ENCODE results near the gene FANCE. TPM values are rescaled to one million over a fixed set of nuclear protein-coding genes. Genes with fewer than 3 reads are reported as not detected.

The FANCE gene
- polyA plus RNA-seq, 2 of the 4 experiments (the other 2 are of a cell fraction) = 3.1 to 3.5 TPM

DNA sequence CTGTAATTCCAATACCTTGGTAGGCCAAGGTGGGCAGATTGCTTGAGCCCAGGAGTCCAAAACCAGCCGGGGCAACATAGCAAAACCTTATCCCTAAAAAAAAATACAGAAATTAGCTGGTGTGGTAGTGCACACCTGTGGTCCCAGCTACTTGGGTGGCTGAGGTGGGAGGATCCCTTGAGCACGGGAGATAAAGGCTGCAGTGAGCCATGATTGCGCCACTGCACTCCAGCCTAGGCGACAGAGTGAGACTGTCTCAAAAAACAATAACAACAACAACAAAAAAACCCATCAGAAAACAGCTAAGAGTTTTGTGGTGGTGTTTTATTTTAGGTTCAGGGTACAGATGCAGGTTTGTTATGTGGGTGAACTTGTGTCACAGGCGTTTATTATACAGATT, 42.9 kb upstream of the FANCE start:
- no peak for TF ChIP-seq MAZ (IDR thresholded peaks at IDR 0.05; ENCODE audit: borderline replicate concordance, low read depth, low read length)
- no peak for TF ChIP-seq CTCF (IDR thresholded peaks at IDR 0.05)
- TF ChIP-seq ZSCAN20 (CRISPR knock-in tag; IDR thresholded peaks at IDR 0.05) = no peak
- TF ChIP-seq FOSL2 (IDR thresholded peaks at IDR 0.05) = no peak
- no peak for TF ChIP-seq FOSL2 (CRISPR knock-in tag; IDR thresholded peaks at IDR 0.05)
- no peak for TF ChIP-seq POLR2AphosphoS2 (conservative IDR thresholded peaks at IDR 0.05; ENCODE audit: low read length)
- TF ChIP-seq, protein P1, sequence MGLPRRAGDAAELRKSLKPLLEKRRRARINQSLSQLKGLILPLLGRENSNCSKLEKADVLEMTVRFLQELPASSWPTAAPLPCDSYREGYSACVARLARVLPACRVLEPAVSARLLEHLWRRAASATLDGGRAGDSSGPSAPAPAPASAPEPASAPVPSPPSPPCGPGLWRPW (IDR thresholded peaks at IDR 0.05) = no peak
- TF ChIP-seq TP53 (CRISPR knock-in tag; IDR thresholded peaks at IDR 0.05) = no peak
- no peak overlapping the region for H3K4me3 ChIP-seq
- POLR2A ChIA-PET = no interaction called here
- no peak overlapping the region for H3K4me2 ChIP-seq
- 74% methylated on average over 5 of the region's 5 CpGs for whole genome bisulfite sequencing (ENCODE audit: missing lambda C conversion rate)
- no peaks in the 10 kb centered on the region for H3K9me3 ChIP-seq
- DNase-seq (ENCODE audit: low read depth in 1 of 2, low spot score in 1 of 2) (no peak), FAIRE-seq (no peak), ATAC-seq (no peak)
- H3K27ac ChIP-seq = no peak overlapping the region
- CTCF ChIA-PET = interaction anchor here (0.6 to 3.4 kb wide), 4 partner anchors 9 to 15 kb away, joined by 3 to 12 read pairs (median 4); no protein-coding TSS in a partner anchor
- no peaks in the 10 kb centered on the region for H3K4me1 ChIP-seq

DNA sequence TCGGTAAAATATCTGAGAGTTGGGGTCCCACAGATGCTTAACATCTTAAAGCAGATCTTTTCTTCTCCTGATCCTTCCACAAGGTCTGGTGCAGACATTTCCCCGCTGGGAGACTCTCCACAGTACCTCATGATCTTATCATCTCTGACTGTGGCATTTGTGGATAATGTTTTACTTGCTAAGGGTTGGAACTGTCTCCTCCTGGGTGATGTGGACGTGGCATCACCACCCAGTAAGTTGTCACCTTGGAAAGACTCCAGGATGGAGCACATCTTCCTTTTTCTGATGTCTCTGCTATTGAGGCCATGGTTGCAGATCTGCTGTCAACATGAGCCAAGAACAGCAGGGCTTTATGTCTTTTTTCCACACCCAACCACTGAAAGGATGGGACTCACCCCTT, 42.0 kb upstream of the FANCE start:
- FAIRE-seq = no peak
- ATAC-seq = no peak
- ChIA-PET CTCF (interaction anchor here (0.8 to 3.4 kb wide), 2 partner anchors 8 to 11 kb away, joined by 3 to 12 read pairs; no protein-coding TSS in a partner anchor), POLR2A (no interaction called here)
- no peaks in the 10 kb centered on the region for H3K9me3 ChIP-seq
- WGBS (ENCODE audit: missing lambda C conversion rate) = 54% methylated on average over 3 of the region's 3 CpGs
- no peak for DNase-seq (ENCODE audit: low read depth in 1 of 2, low spot score in 1 of 2)
- H3K4me1 ChIP-seq = peaks cover 6% of the 10 kb centered on the region
- H3K27ac ChIP-seq = no peak overlapping the region
- TF ChIP-seq, protein P2, sequence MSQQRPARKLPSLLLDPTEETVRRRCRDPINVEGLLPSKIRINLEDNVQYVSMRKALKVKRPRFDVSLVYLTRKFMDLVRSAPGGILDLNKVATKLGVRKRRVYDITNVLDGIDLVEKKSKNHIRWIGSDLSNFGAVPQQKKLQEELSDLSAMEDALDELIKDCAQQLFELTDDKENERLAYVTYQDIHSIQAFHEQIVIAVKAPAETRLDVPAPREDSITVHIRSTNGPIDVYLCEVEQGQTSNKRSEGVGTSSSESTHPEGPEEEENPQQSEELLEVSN (IDR thresholded peaks at IDR 0.05; ENCODE audit: borderline replicate concordance, low read depth) = no peak
- TF ChIP-seq EP300 (IDR thresholded peaks at IDR 0.05) (no peak), TP53 (CRISPR knock-in tag; IDR thresholded peaks at IDR 0.05) (no peak), MYC (IDR thresholded peaks at IDR 0.05; ENCODE audit: borderline replicate concordance, low read length) (no peak), POLR2A (IDR thresholded peaks at IDR 0.05; ENCODE audit: low read length) (no peak), KDM5A (IDR thresholded peaks at IDR 0.05) (no peak), MAX (IDR thresholded peaks at IDR 0.05) (no peak), HDAC2 (IDR thresholded peaks at IDR 0.05) (no peak), ZC3H11A (IDR thresholded peaks at IDR 0.05) (no peak)
- H3K4me2 ChIP-seq = no peak overlapping the region
- H3K4me3 ChIP-seq = no peak overlapping the region

- Histone ChIP-seq H3K27ac (no peak overlapping the region), H3K9me3 (no peaks in the 10 kb centered on the region), H3K4me2 (no peak overlapping the region), H3K4me3 (no peak overlapping the region), H3K4me1 (peaks cover 14% of the 10 kb centered on the region)
- no peak for FAIRE-seq
- POLR2A ChIA-PET = no interaction called here
- no peak for ATAC-seq
- no peak for DNase-seq (ENCODE audit: low read depth in 1 of 2, low spot score in 1 of 2)
- TF ChIP-seq CTCF (IDR thresholded peaks at IDR 0.05) (no peak), SMC3 (IDR thresholded peaks at IDR 0.05) (no peak), PHF8 (IDR thresholded peaks at IDR 0.05; ENCODE audit: borderline replicate concordance, low read depth) (no peak), BHLHE40 (IDR thresholded peaks at IDR 0.05; ENCODE audit: low read depth, low read length) (no peak), POLR2AphosphoS2 (conservative IDR thresholded peaks at IDR 0.05; ENCODE audit: low read length) (no peak), RNF2 (IDR thresholded peaks at IDR 0.05; ENCODE audit: borderline replicate concordance, low read depth) (no peak), KDM5A (IDR thresholded peaks at IDR 0.05) (no peak), PBX3 (IDR thresholded peaks at IDR 0.05) (no peak), EP300 (IDR thresholded peaks at IDR 0.05) (no peak), ATOH8 (CRISPR knock-in tag; IDR thresholded peaks at IDR 0.05; ENCODE audit: low read depth) (no peak), HDAC2 (IDR thresholded peaks at IDR 0.05) (no peak), ZC3H11A (IDR thresholded peaks at IDR 0.05) (no peak)
- TF ChIP-seq, protein P2 (IDR thresholded peaks at IDR 0.05; ENCODE audit: borderline replicate concordance, low read depth) = no peak
- TF ChIP-seq, protein P3, sequence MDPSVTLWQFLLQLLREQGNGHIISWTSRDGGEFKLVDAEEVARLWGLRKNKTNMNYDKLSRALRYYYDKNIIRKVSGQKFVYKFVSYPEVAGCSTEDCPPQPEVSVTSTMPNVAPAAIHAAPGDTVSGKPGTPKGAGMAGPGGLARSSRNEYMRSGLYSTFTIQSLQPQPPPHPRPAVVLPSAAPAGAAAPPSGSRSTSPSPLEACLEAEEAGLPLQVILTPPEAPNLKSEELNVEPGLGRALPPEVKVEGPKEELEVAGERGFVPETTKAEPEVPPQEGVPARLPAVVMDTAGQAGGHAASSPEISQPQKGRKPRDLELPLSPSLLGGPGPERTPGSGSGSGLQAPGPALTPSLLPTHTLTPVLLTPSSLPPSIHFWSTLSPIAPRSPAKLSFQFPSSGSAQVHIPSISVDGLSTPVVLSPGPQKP (IDR thresholded peaks at IDR 0.05; ENCODE audit: low read depth, low read length) = no peak
- CTCF ChIA-PET = interaction anchor here (0.5 to 1.6 kb wide), 3 partner anchors 9 to 1781 kb away, joined by 3 to 4 read pairs (median 3); partner anchors contain the start of gene PPARD
- WGBS (ENCODE audit: missing lambda C conversion rate) = 88% methylated on average over 9 of the region's 9 CpGs
Measured at GRCh38 chr6:35411066-35411465, 41.1 kb upstream of the FANCE start.

Measured in A549 (cell line).